ENCODE results near the gene KCNH8. TPM values are rescaled to one million over a fixed set of nuclear protein-coding genes. Genes with fewer than 3 reads are reported as not detected.
"Not testable (repeated sequence)": the region's sequence is repeated elsewhere in the genome, so short reads cannot be mapped to it uniquely, and the experiment has no call there.

Gene KCNH8
- total RNA-seq, 1 donor from 2014 or later: 0.08 TPM

GRCh38 chr3:19233882-19234784 is 85.8 kb downstream of the KCNH8 start:
- intact Hi-C loops (cut with DNase I); DNase-seq (ENCODE audit: low spot score): not testable (repeated sequence)

- intact Hi-C loops (cut with DNase I): no loop called here
- DNase-seq (ENCODE audit: low spot score): no peak
These were observed 99.8 kb downstream of the KCNH8 start for GRCh38 chr3:19248143-19248542.

GRCh38 chr3:19248767-19249166 is 100.5 kb downstream of the KCNH8 start:
- intact Hi-C loops (cut with DNase I): no loop called here
- DNase-seq (ENCODE audit: low spot score): no peak

- intact Hi-C loops (cut with DNase I): no loop called here
- DNase-seq (ENCODE audit: low spot score): no peak
These were observed 102.8 kb downstream of the KCNH8 start for GRCh38 chr3:19250959-19251610.

- intact Hi-C loops (cut with DNase I): no loop called here
- DNase-seq (ENCODE audit: low spot score): no peak
These were observed 105.9 kb downstream of the KCNH8 start for GRCh38 chr3:19254189-19254588.

- DNase-seq (ENCODE audit: low spot score): no peak
- intact Hi-C loops (cut with DNase I): no loop called here
These were observed 106.6 kb downstream of the KCNH8 start for GRCh38 chr3:19254784-19255338.

- no peak for DNase-seq (ENCODE audit: low spot score)
- intact Hi-C loops (cut with DNase I): no loop called here
These were observed 108.0 kb downstream of the KCNH8 start for GRCh38 chr3:19256313-19256712.

- intact Hi-C loops (cut with DNase I): no loop called here
These were observed 115.3 kb downstream of the KCNH8 start for GRCh38 chr3:19263606-19264005.

GRCh38 chr3:19264424-19264823 is 116.1 kb downstream of the KCNH8 start:
- no peak for DNase-seq (ENCODE audit: low spot score)
- intact Hi-C loops (cut with DNase I): no loop called here

More at GRCh38 chr3:19263606-19264005, 115.3 kb downstream of the KCNH8 start:
- DNase-seq (ENCODE audit: low spot score): no peak

GRCh38 chr3:19267040-19267439 is 118.7 kb downstream of the KCNH8 start:
- DNase-seq (ENCODE audit: low spot score): no peak
- intact Hi-C loops (cut with DNase I): no loop called here

GRCh38 chr3:19270481-19270880 is 122.2 kb downstream of the KCNH8 start:
- intact Hi-C loops (cut with DNase I): no loop called here
- no peak for DNase-seq (ENCODE audit: low spot score)

- no peak for DNase-seq (ENCODE audit: low spot score)
- intact Hi-C loops (cut with DNase I): no loop called here
These were observed 124.0 kb downstream of the KCNH8 start for GRCh38 chr3:19272296-19272695.

GRCh38 chr3:19273091-19273490 is 124.8 kb downstream of the KCNH8 start:
- intact Hi-C loops (cut with DNase I): no loop called here
- DNase-seq (ENCODE audit: low spot score): no peak

- no peak for DNase-seq (ENCODE audit: low spot score)
- intact Hi-C loops (cut with DNase I): no loop called here
These were observed 126.3 kb downstream of the KCNH8 start for GRCh38 chr3:19274576-19274975.

- no peak for DNase-seq (ENCODE audit: low spot score)
- intact Hi-C loops (cut with DNase I): no loop called here
These were observed 136.7 kb downstream of the KCNH8 start for GRCh38 chr3:19284974-19285373.

GRCh38 chr3:19293295-19293694 is 145.0 kb downstream of the KCNH8 start:
- DNase-seq (ENCODE audit: low spot score): no peak
- intact Hi-C loops (cut with DNase I): no loop called here

GRCh38 chr3:19295208-19295607 is 146.9 kb downstream of the KCNH8 start:
- intact Hi-C loops (cut with DNase I): no loop called here
- no peak for DNase-seq (ENCODE audit: low spot score)

- intact Hi-C loops (cut with DNase I): no loop called here
- DNase-seq (ENCODE audit: low spot score): no peak
These were observed 183.6 kb downstream of the KCNH8 start for GRCh38 chr3:19331931-19332330.

GRCh38 chr3:19334120-19334519 is 185.8 kb downstream of the KCNH8 start:
- intact Hi-C loops (cut with DNase I): no loop called here
- DNase-seq (ENCODE audit: low spot score): no peak

GRCh38 chr3:19338769-19339168 is 190.5 kb downstream of the KCNH8 start:
- no peak for DNase-seq (ENCODE audit: low spot score)
- intact Hi-C loops (cut with DNase I): no loop called here

- intact Hi-C loops (cut with DNase I): no loop called here
- DNase-seq (ENCODE audit: low spot score): no peak
These were observed 194.1 kb downstream of the KCNH8 start for GRCh38 chr3:19342389-19342788.
